Spleen (tissue), 11 donors: Measurements from ENCODE around the gene TMCC1. TPM values are rescaled to one million over a fixed set of nuclear protein-coding genes. Genes with fewer than 3 reads are reported as not detected.

Source experiments
- DNase-seq: peaks from one replicate; pipeline ENCODE4 v3.0.0-alpha.2; 2020
- H3K27ac ChIP-seq, 8 donors: fragments of 200-600 bp; sonication (generic) in 7 of 8; 1 replicate in 4 of 8; 2 replicates in 4 of 8; pipeline versions ENCODE4 v1.5.0 to v1.8.0; 2016 to 2021; ENCODE audit warnings: inconsistent platforms in 4 of 8, mild to moderate bottlenecking in 4 of 8, moderate library complexity in 1 of 8
- H3K27me3 ChIP-seq, 7 donors: fragments of 200-600 bp; sonication (generic) in 6 of 7; replicated peaks in 1 of 7; 1 replicate in 4 of 7; 2 replicates in 3 of 7; pipeline versions ENCODE4 v1.5.0 to v1.8.0; 2016 to 2021; ENCODE audit warnings: inconsistent platforms in 3 of 7, mild to moderate bottlenecking in 1 of 7
- H3K36me3 ChIP-seq, 6 donors: fragments of 200-600 bp; sonication (generic) in 5 of 6; 1 replicate in 4 of 6; 2 replicates in 2 of 6; pipeline versions ENCODE4 v1.5.0 to v1.8.0; 2016 to 2021; ENCODE audit warnings: inconsistent platforms in 2 of 6
- H3K4me1 ChIP-seq, 6 donors: fragments of 200-600 bp; sonication (generic) in 5 of 6; 1 replicate in 3 of 6; 2 replicates in 3 of 6; pipeline versions ENCODE4 v1.5.0 to v1.8.0; 2016 to 2021; ENCODE audit warnings: inconsistent platforms in 3 of 6
- H3K4me3 ChIP-seq, 8 donors: fragments of 200-600 bp; sonication (generic) in 7 of 8; 1 replicate in 4 of 8; 2 replicates in 4 of 8; pipeline versions ENCODE4 v1.5.0 to v1.8.0; 2016 to 2021; ENCODE audit warnings: inconsistent platforms in 4 of 8, mild to moderate bottlenecking in 4 of 8, moderate library complexity in 2 of 8
- H3K9me3 ChIP-seq, 8 donors: fragments of 200-600 bp; sonication (generic) in 7 of 8; 1 replicate in 4 of 8; 2 replicates in 4 of 8; pipeline versions ENCODE4 v1.5.0 to v1.8.0; 2016 to 2021; ENCODE audit warnings: inconsistent platforms in 4 of 8
- CTCF ChIP-seq, 11 experiments: fragments of 200-600 bp in 7 of 11; fragments of 450-650 bp in 4 of 11; sonication (generic) in 4 of 11; IDR thresholded peaks in 8 of 11; conservative IDR thresholded peaks in 3 of 11; 1 replicate in 7 of 11; 2 replicates in 4 of 11; pipeline versions ENCODE4 v1.4.0 to v1.8.0; 2016 to 2021; ENCODE audit warnings: antibody characterized with exemption in 11 of 11, inconsistent platforms in 4 of 11, mild to moderate bottlenecking in 1 of 11
- POLR2A ChIP-seq, 3 donors: fragments of 450-650 bp; IDR thresholded peaks; one replicate each; pipeline ENCODE4 v1.5.1; 2017; ENCODE audit warnings: antibody characterized with exemption in 3 of 3, mild to moderate bottlenecking in 1 of 3
- POLR2AphosphoS5 ChIP-seq, 3 donors: sonication (generic); formaldehyde crosslinking; IDR thresholded peaks; one replicate each; pipeline ENCODE4 v1.5.1; 2017; ENCODE audit warnings: antibody characterized with exemption in 3 of 3
- WGBS, 5 donors: extraction: QIAGEN DNeasy Blood & Tissue Kit in 3 of 5; methylation state at CpG; one replicate each; pipeline versions ENCODE4 v1.1.5 to v1.1.7; 2013 to 2018; 5-methylcytosine and 5-hydroxymethylcytosine counted together
- intact Hi-C: fragments of 100-400 bp; cut with DNase I; formaldehyde crosslinking; loops from one replicate; pipeline ENCODE4 v1.15.0; 2023; ENCODE audit warnings: low total_unique reads
- polyA plus RNA-seq, 3 donors: library from polyadenylated mRNA; stranded (reverse); fragments of 200-250 nt; gene quantifications; one replicate each; pipeline ENCODE4 v1.2.1, GENCODE V29; 2013
- total RNA-seq, 7 donors: library from RNA; depleted of rRNA in 3 of 7; stranded (reverse); fragments of >200 nt in 3 of 7; fragmentation: NEBNext Ultra II Directional in 4 of 7; extraction: Animal tissue kit (Norgen Biotek cat#: 25700) in 4 of 7; gene quantifications; one replicate each; pipeline versions ENCODE4 v1.1.0 to v1.2.1, GENCODE V29; 2016 to 2021
- donor health status: healthy with polysubstance abuse.
- donor health status: DM: no; HTN: no; CAD: no; lungs with moderate emphysema.
- donor health status: DM: no; HTN: no; CAD: no.
- donor health status: Bipolar disorder and iron deficiency.
- donor health status: healthy.
- donor health status: DM: no; HTN: no; CAD: no.
- donor health status: DM: yes; HTN: yes; CAD: no.

The TMCC1 gene
- total and polyA plus RNA-seq, 10 donors, result 4.5 to 45.5 (median 32.5) TPM

- intact Hi-C loops, result loop anchor here (5.0 to 10.0 kb wide), 4 partner anchors 97 to 440 kb away; no protein-coding TSS in a partner anchor
- H3K4me3 ChIP-seq, result peak overlapping the region in 2 of 8 donors; percentile 16 to 38
- DNase-seq, result peak; percentile 61
- TF ChIP-seq POLR2AphosphoS5 (IDR thresholded peaks at IDR 0.05), result no peak
- no peak for TF ChIP-seq POLR2A (IDR thresholded peaks at IDR 0.05)
- peak; percentile 53 to 93 (median 88) for TF ChIP-seq CTCF (IDR thresholded peaks at IDR 0.05 in 8 of 11, conservative IDR thresholded peaks at IDR 0.05 in 3 of 11)
- no peaks in the 10 kb centered on the region for H3K27me3 ChIP-seq
- 30 to 37% (median 35%) methylated on average over 20 of the region's 20 CpGs for WGBS, 5 donors
- peaks cover 0 to 23% (median 5%) of the 10 kb centered on the region in 6 donors for H3K4me1 ChIP-seq
- H3K27ac ChIP-seq, result no peak overlapping the region
- no peaks in the 10 kb centered on the region for H3K36me3 ChIP-seq
- peaks cover under 1 to 22% (median 21%) of the 10 kb centered on the region in 8 donors for H3K9me3 ChIP-seq
Observed at GRCh38 chr3:129934234-129935123, 41.0 kb upstream of the TMCC1 start.

GRCh38 chr3:129933471-129933870 is 40.0 kb upstream of the TMCC1 start:
- no peak for TF ChIP-seq CTCF (IDR thresholded peaks at IDR 0.05 in 8 of 11, conservative IDR thresholded peaks at IDR 0.05 in 3 of 11)
- TF ChIP-seq POLR2AphosphoS5 (IDR thresholded peaks at IDR 0.05), result no peak
- TF ChIP-seq POLR2A (IDR thresholded peaks at IDR 0.05), result no peak
- no peak overlapping the region for H3K4me3 ChIP-seq
- intact Hi-C loops, result loop anchor here (5.0 to 10.0 kb wide), 2 partner anchors 301 to 439 kb away; no protein-coding TSS in a partner anchor
- peak; percentile 65 for DNase-seq
- H3K27ac ChIP-seq, result no peak overlapping the region
- H3K27me3 ChIP-seq, result no peaks in the 10 kb centered on the region
- H3K4me1 ChIP-seq, result peaks cover 0 to 23% (median 5%) of the 10 kb centered on the region in 6 donors
- no peaks in the 10 kb centered on the region for H3K36me3 ChIP-seq
- H3K9me3 ChIP-seq, result peaks cover 5 to 32% (median 31%) of the 10 kb centered on the region in 8 donors
- WGBS, 5 donors, result 60 to 86% (median 82%) methylated on average over 1 to 4 of the region's 4 CpGs

GRCh38 chr3:129929383-129929782 is 35.9 kb upstream of the TMCC1 start:
- H3K27ac ChIP-seq, result no peak overlapping the region
- no peak for DNase-seq
- H3K4me3 ChIP-seq, result no peak overlapping the region
- peaks cover 0 to 4% (median 2%) of the 10 kb centered on the region in 6 donors for H3K4me1 ChIP-seq
- H3K27me3 ChIP-seq, result peaks cover 0 to 10% (median 0%) of the 10 kb centered on the region in 7 donors
- no peaks in the 10 kb centered on the region for H3K36me3 ChIP-seq
- TF ChIP-seq CTCF (IDR thresholded peaks at IDR 0.05 in 8 of 11, conservative IDR thresholded peaks at IDR 0.05 in 3 of 11) (no peak), POLR2AphosphoS5 (IDR thresholded peaks at IDR 0.05) (no peak), POLR2A (IDR thresholded peaks at IDR 0.05) (no peak)
- 80 to 92% (median 85%) methylated on average over 1 of the region's 1 CpG for WGBS, 5 donors
- H3K9me3 ChIP-seq, result peaks cover 5 to 45% (median 41%) of the 10 kb centered on the region in 8 donors
- intact Hi-C loops, result no loop called here

- no peak overlapping the region for H3K4me3 ChIP-seq
- H3K27ac ChIP-seq, result no peak overlapping the region
- peaks cover 5 to 60% (median 42%) of the 10 kb centered on the region in 8 donors for H3K9me3 ChIP-seq
- peak; percentile 49 for DNase-seq
- peaks cover 0 to 10% (median 0%) of the 10 kb centered on the region in 7 donors for H3K27me3 ChIP-seq
- no peaks in the 10 kb centered on the region for H3K36me3 ChIP-seq
- no peak for TF ChIP-seq CTCF (IDR thresholded peaks at IDR 0.05 in 8 of 11, conservative IDR thresholded peaks at IDR 0.05 in 3 of 11)
- TF ChIP-seq POLR2AphosphoS5 (IDR thresholded peaks at IDR 0.05), result no peak
- no peak for TF ChIP-seq POLR2A (IDR thresholded peaks at IDR 0.05)
- intact Hi-C loops, result no loop called here
- 68 to 88% (median 81%) methylated on average over 4 to 5 of the region's 5 CpGs for WGBS, 5 donors
- no peaks in the 10 kb centered on the region for H3K4me1 ChIP-seq
Observed at GRCh38 chr3:129927072-129927471, 33.6 kb upstream of the TMCC1 start.
